ENCODE data around the gene FBXW7.

FBXW7 gene

DNA sequence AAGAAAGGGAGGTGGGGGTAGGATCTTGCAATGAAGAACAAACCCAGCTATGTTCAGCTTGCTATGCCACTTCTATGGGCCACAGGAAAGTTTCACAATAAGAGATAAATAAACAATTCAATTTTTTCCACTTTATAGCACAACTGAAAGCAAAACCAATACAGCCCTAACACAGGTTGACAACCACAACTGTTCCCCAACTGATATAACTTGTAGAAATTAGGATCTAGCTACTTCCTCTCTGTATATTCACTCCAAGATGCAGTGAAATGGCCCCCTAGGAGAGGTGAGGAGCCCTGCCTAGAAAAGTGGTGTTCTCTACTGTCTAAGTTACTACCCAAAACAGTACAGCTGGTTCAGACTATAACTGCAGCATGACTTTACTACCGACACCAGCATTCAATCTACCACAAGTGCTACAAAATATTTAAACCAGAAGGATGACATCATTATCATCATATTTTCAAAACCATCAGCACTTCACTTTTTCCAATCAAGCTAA is 77.0 kb downstream of the FBXW7 start:
- TF ChIP-seq ISL1 (CRISPR knock-in tag; IDR thresholded peaks at IDR 0.05): no peak
- no peak for TF ChIP-seq RARB (CRISPR knock-in tag; IDR thresholded peaks at IDR 0.05)
- no peak for TF ChIP-seq ZNF8 (CRISPR knock-in tag; IDR thresholded peaks at IDR 0.05)
- TF ChIP-seq TOX (CRISPR knock-in tag; IDR thresholded peaks at IDR 0.05; ENCODE audit: borderline replicate concordance): no peak
- TF ChIP-seq PATZ1 (CRISPR knock-in tag; IDR thresholded peaks at IDR 0.05; ENCODE audit: borderline replicate concordance): no peak
- no peak for TF ChIP-seq CREB5 (CRISPR knock-in tag; IDR thresholded peaks at IDR 0.05; ENCODE audit: low read depth)
- TF ChIP-seq SNAI2 (CRISPR knock-in tag; IDR thresholded peaks at IDR 0.05): no peak
- TF ChIP-seq GLIS3 (CRISPR knock-in tag; IDR thresholded peaks at IDR 0.05): no peak
- no peak for TF ChIP-seq ARNTL (CRISPR knock-in tag; IDR thresholded peaks at IDR 0.05; ENCODE audit: borderline replicate concordance, low read depth)
- TF ChIP-seq TCF4 (CRISPR knock-in tag; IDR thresholded peaks at IDR 0.05; ENCODE audit: borderline replicate concordance): no peak
- TF ChIP-seq BACH2 (CRISPR knock-in tag; IDR thresholded peaks at IDR 0.05; ENCODE audit: borderline replicate concordance): no peak
- no peak for TF ChIP-seq CSRNP3 (CRISPR knock-in tag; IDR thresholded peaks at IDR 0.05)
- no peak for TF ChIP-seq ZC3H10 (CRISPR knock-in tag; IDR thresholded peaks at IDR 0.05)
- ATAC-seq: no peak

- ATAC-seq: no peak
- no peak for TF ChIP-seq BACH2 (CRISPR knock-in tag; IDR thresholded peaks at IDR 0.05; ENCODE audit: borderline replicate concordance)
- TF ChIP-seq ISL1 (CRISPR knock-in tag; IDR thresholded peaks at IDR 0.05): no peak
- TF ChIP-seq OSR1 (CRISPR knock-in tag; IDR thresholded peaks at IDR 0.05): no peak
- TF ChIP-seq POU6F1 (CRISPR knock-in tag; IDR thresholded peaks at IDR 0.05; ENCODE audit: borderline replicate concordance, low read depth): no peak
- TF ChIP-seq TCF4 (CRISPR knock-in tag; IDR thresholded peaks at IDR 0.05; ENCODE audit: borderline replicate concordance): no peak
- TF ChIP-seq PATZ1 (CRISPR knock-in tag; IDR thresholded peaks at IDR 0.05; ENCODE audit: borderline replicate concordance): no peak
- TF ChIP-seq CREB5 (CRISPR knock-in tag; IDR thresholded peaks at IDR 0.05; ENCODE audit: low read depth): no peak
- no peak for TF ChIP-seq ESRRG (CRISPR knock-in tag; IDR thresholded peaks at IDR 0.05)
- no peak for TF ChIP-seq PPARA (CRISPR knock-in tag; IDR thresholded peaks at IDR 0.05; ENCODE audit: borderline replicate concordance)
Observed at GRCh38 chr4:152456609-152457008, 79.3 kb downstream of the FBXW7 start.

GRCh38 chr4:152455311-152455710 is 80.6 kb downstream of the FBXW7 start:
- no peak for ATAC-seq
- TF ChIP-seq RARB (CRISPR knock-in tag; IDR thresholded peaks at IDR 0.05) (no peak), ZNF565 (CRISPR knock-in tag; conservative IDR thresholded peaks at IDR 0.05; ENCODE audit: low read depth) (no peak), PATZ1 (CRISPR knock-in tag; IDR thresholded peaks at IDR 0.05; ENCODE audit: borderline replicate concordance) (no peak), POU6F1 (CRISPR knock-in tag; IDR thresholded peaks at IDR 0.05; ENCODE audit: borderline replicate concordance, low read depth) (no peak), BACH2 (CRISPR knock-in tag; IDR thresholded peaks at IDR 0.05; ENCODE audit: borderline replicate concordance) (no peak)
- TF ChIP-seq, protein P1, sequence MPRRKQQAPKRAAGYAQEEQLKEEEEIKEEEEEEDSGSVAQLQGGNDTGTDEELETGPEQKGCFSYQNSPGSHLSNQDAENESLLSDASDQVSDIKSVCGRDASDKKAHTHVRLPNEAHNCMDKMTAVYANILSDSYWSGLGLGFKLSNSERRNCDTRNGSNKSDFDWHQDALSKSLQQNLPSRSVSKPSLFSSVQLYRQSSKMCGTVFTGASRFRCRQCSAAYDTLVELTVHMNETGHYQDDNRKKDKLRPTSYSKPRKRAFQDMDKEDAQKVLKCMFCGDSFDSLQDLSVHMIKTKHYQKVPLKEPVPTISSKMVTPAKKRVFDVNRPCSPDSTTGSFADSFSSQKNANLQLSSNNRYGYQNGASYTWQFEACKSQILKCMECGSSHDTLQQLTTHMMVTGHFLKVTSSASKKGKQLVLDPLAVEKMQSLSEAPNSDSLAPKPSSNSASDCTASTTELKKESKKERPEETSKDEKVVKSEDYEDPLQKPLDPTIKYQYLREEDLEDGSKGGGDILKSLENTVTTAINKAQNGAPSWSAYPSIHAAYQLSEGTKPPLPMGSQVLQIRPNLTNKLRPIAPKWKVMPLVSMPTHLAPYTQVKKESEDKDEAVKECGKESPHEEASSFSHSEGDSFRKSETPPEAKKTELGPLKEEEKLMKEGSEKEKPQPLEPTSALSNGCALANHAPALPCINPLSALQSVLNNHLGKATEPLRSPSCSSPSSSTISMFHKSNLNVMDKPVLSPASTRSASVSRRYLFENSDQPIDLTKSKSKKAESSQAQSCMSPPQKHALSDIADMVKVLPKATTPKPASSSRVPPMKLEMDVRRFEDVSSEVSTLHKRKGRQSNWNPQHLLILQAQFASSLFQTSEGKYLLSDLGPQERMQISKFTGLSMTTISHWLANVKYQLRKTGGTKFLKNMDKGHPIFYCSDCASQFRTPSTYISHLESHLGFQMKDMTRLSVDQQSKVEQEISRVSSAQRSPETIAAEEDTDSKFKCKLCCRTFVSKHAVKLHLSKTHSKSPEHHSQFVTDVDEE (CRISPR knock-in tag; IDR thresholded peaks at IDR 0.05): no peak
